NCI-H2081 (cell line): Measurements from ENCODE around the gene MYO1H.
"Not testable (repeated sequence)": the region's sequence is repeated elsewhere in the genome, so short reads cannot be mapped to it uniquely, and the experiment has no call there.

Source experiments
- DNase-seq, 2 experiments: peaks; one replicate each; lab custom pipeline; 2025; lab: John Stamatoyannopoulos, UW

The MYO1H gene

DNA sequence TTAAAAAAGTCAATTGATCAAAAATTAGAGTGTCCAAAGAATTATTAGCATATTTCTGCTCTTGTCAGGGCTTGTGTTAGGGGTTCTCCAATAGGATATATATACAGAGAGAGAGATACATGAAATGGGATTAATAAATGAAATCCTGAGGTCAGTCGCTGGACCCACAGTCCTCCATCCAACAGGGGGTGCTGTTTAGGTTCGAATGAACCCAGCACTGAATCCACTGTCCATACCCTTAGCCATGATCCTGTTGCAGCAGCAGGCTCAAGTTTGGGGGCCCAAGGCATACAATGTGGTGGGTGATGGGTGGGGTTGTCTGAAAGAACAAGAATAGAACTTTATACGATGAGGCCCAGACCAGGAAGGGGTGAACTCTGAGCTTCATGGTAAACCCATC lies 780 bp upstream of the MYO1H start:
- no peak for DNase-seq

DNA sequence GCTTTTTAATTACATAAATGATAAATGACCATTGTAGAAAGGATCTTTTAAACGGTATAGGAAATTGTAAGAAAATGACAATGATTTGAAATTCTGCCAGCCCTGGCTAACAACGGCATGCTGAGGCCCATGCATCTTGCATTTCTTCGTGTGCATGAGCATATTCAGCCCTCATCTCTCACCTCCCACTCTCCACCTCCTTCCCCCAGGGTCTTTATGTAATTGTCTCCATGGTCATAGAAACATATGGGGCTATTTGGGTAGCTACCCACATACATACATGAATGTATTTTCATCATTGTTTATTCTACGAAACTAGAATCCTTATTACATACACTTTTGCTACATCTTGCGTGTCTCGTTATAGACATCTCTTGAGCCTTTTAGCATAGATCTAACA lies 4.5 kb downstream of the MYO1H start:
- no peak for DNase-seq

DNA sequence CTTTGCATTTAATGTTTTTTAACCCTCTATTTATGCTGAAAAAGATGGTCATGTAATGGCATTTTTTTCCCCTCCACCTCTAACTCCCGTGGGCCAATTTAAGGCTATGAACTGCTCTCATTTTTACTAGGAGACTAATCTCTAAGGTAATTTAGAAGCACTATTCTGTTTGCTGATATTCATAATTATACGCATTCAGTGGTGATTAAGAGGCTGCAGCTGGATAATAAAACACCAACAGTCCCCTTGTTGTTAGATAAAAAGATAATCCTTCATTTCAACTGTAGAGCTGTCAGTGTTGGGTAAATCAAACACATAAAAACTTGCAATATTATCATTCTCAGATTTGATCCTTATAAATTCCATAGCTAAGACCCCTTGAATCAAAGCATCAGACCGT lies 8.9 kb downstream of the MYO1H start:
- DNase-seq = peak in 1 of 2 experiments; percentile 12

DNA sequence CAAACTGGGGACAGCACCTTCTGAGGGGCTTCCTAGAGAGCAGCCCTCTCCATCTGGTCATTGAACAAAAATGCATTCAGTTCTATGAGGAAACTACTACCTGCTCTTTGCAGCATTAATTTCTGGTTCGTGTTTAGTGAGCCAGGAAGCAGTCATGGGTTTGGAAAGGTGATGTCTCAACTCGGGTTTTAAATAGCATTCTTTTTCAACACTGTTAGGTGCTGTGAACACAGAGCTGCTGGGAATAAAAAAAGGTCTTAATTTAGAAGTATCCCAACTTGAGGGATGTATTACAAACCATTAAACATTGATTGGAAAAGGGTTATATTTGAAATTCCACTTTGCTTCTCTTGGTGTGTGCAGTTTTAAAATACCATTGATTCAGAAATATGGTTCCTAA lies 9.3 kb downstream of the MYO1H start:
- no peak for DNase-seq

DNA sequence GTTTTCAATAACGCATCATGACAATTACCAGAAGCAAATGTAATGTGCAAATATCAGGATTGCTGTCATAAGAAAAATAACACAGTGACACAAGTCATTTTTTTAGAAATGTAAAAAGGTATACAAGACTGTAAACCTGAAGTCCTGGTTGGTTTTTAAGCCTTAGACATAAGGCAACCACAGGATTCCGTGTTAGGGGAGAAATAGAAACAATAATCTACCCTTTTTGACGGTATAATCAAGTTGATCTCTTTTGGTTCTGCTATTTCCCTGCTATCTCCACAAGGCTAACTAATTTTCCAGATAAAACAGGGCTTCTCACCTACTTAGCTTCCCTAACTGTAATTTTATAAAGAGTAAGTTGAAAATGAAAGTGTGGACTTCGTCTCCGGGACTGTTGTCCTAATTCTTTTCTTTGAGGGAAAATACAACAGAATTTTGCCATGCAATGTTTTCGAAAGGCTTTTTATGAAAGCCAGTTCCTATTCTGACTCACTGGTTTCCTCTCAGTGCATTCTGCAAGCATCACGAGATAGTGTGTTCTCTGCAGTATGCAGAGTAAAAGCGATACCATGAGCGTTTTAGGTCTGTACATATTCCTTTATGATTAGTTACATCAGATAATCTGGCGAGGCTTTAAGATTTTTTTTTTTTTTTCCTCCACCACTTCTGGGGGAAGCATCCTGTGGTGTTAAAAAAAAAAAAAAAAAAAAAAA lies 10.6 kb downstream of the MYO1H start:
- DNase-seq = no peak

DNA sequence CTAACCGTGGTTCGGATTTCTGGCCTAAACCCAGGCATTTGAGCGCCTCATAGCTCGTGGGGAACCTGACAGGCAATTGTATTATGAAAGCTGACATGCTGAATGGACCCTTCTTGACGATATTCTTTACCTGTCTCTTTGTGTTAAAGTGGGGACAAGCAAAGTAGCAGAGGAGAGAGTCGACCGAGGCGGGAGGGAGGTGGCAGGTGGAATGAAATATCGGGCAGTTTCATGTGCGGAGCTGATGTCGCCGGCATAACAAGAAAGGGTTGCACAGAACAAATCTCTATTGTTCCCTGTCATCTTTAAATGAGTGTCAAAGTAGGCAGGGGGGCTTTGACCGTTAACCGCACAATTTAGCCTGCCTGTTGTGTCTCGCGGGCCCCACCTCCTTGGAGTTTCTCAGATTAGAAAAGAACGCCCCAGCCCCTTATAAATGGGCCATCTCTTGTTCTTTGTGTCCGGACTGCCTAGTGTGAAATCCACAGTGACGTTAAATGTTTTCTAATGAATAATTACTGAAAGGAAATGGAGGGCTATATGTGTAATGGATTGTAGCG lies 11.5 kb downstream of the MYO1H start:
- DNase-seq = no peak

DNA sequence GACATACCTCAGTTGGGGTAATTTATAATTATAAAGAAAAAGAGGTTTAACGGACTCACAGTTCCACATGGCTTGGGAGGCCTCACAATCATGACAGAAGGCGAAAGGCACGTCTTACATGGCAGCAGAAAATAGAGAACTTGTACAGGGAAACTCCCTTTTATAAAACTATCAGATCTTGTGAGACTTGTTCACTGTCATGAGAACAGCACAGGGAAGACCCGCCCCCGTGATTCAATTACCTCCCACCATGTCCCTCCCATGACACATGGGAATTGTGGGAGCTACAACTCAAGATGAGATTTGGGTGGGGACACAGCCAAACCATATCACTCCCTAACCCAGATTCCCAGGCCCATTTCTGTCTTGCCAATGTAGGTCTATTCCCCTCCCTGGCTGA lies 22.1 kb downstream of the MYO1H start:
- DNase-seq = no peak

DNA sequence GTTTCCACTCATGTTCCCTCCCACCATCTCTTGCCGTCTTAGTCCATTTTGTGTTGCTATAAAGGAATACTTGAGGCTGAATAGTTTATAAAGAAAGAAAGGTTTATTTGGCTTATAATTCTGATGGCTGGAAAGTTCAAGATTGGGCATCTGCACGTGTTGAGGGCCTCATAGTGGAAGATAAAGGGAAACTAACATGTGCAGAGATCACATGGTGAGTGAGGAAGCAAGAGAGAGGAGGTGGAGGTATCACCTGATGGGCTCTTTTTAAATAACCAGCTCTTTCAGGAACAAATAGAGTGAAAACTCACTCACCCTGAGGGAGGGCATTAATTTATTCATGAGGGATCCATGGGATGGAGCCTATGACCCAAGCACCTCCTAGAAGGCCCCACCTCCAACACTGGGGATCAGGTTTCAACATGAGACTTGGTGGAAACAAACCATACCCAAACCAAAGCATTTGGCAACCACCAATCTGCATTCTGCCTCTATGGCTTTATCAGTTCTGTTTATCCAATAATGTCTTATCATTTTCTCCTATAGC lies 29.5 kb downstream of the MYO1H start:
- no peak for DNase-seq

DNA sequence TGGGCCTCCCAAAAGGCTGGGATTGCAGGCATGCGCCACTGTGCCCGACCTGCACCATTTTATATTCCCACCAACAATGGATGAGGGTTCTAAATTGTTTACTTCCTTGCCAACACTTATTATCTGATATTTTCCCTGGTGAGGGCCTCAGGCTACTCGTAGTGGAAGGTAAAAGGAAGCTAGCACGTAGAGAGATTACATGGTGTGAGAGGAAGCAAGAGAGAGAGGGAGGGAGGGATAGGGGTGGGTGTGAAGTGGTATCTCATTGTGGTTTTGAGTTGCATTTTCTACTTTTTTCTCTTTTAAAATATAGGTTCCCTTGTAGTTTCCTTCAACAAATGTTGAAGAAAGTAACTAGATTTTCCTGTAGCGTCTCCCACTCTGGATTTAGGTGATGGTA lies 30.9 kb downstream of the MYO1H start:
- DNase-seq = peak; percentile 11 to 34

DNA sequence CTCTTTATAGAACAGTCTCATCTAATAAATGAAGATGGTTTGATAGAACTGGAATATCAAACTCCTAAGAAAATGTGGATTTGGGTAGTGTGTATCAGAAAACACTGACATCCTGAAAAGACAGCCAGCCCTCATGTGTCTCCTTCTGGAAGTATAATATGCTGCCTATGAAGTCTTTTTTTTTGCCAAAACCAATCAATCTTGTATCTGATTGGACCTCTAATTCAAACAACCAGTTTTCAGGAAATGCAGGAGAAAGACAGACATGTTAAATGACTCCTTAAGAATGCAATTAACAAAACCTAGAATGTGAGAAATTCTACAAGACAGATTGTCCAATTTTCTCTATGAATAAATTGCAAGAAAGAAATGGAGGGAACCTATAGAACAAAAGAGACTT lies 34.3 kb downstream of the MYO1H start:
- DNase-seq = no peak

DNA sequence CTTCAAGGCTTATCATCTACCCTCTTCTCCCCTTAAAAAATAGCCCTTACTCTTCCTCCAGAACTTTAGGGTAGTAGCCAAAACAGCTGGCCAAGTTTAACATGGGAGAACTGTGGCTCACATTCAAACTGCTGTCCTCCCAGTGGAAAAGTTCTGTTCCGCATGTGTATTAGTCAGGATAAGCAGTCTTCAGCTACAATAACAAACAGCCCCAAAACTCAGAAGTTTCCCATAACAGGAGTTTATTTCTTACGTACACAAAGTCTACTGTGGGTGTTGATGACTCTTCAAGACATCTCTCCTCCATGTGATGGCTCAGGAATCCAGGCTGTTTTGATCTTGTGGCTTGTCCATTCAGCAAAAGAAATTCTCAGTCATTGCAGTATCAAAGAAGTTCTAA lies 35.5 kb downstream of the MYO1H start:
- no peak for DNase-seq

DNA sequence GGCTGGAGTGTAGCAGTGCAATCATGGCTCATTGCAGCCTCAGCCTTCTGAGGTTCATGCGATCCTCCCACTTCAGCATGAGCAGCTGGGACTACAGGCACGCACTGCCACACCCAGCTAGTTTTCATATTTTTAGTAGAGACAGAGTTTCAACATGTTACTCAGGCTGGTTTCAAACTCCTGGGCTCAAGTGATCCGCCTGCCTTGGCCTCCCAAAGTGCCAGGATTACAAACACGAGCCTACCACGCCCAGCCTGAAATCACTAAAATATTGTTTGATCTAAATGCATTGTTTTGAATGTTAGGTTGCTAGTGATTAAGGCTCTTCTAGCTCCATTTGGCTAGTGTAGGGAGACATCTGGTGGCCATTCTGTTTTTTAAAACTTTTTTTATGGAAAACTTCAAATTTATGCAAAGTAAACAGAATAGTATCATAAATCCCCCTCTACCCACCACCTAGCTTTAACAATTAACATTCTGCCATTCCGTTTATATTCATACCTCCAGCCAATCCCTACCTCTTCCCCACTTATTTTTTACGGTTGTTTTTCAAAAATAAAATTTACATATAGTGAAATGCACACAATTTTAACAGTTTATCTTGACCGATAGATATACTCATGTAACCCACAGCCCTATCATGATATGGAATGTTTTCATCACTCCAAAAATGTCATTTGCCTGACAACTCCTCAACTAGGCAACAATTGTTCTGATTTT lies 37.8 kb downstream of the MYO1H start:
- DNase-seq = peak; percentile 39 to 56

DNA sequence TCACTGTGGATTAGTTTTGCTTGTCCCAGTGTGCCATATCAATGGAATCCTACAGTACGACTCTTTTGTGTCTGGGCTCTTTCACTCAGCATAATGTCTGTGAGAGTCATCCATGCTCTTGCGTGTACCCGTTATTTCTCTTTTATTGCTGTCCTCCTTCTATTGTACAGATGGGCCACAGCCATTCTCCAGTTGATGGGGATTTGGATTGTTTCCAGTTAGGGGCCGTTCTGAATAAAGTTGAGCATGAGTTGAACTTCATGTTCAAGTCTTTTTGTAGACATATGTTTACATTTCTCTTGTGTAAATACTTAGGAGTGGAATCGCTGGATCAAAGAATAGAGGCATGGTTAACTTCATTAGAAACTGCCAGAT lies 38.3 kb downstream of the MYO1H start:
- DNase-seq = no peak

DNA sequence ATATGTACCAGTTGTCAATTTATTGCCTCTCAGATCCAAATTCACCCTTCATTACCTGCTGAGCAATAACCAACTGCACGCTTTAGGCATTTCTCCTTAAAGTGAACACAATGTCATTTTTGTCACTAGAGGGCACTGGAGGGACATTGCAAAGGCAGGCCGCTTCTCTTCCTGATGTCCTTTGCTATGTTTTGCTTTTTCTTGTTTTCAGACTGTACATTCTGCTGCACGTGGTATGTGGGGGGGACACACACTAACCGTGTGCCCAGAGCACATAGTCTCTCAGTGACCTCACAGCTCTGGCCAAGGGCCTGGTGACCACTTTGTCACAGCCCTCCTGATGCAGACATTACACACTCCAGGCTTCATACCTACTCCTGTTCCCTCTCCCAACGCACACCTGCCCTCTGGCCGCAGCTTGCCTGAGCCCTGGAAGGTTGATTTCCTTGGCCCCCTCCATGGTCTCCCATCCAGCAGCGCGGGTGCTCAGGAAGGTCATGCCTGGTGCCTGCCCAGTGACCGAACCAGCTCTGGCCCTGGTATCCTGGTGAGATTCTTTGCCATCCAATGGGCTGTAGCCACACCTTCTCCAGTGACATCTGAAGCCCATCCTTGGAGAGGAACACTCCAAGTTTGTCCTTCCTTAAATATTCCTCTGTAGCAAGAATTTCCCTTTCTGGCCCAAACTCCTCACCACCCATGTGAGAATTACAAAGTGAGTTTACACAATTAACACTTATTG lies 39.9 kb downstream of the MYO1H start:
- peak; percentile 41 to 50 for DNase-seq

DNA sequence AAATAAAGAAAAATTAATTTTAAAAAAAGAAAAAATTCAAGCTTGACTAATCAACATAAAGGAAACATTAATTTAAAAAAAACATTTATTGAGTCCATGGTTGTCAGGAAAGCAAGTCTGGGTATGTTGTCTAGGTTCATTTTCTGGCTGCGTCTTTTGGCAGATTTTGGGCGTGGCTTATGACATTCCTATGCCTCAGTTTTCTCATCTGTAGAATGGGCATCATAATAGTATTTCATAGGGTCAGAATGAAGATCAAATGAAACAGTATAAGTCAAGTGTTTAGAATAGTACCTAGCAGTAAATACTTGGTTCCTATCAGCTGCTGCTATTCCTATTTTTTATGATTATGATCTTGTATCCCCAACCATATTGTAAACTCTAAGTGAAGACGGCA lies 40.5 kb downstream of the MYO1H start:
- no peak for DNase-seq

DNA sequence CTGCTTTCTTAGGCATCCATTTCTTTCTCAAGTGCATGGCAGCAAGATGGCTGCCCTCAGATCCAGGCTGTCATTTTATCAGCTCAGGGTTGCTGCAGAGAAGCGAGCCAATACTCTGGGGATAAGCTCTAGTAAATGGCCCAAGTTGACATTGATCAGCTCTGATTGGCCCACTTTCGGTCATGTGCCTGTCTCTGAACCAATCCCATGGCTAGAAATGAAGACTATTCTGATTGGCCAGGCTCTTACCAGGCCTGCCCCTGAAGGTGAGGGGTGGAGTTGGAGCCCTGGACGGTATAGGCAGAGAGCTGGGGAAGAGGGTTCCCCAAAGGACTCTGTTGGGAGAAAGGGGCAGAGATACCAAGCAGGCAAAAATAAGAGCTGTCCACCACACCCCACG lies 41.4 kb downstream of the MYO1H start:
- no peak for DNase-seq

DNA sequence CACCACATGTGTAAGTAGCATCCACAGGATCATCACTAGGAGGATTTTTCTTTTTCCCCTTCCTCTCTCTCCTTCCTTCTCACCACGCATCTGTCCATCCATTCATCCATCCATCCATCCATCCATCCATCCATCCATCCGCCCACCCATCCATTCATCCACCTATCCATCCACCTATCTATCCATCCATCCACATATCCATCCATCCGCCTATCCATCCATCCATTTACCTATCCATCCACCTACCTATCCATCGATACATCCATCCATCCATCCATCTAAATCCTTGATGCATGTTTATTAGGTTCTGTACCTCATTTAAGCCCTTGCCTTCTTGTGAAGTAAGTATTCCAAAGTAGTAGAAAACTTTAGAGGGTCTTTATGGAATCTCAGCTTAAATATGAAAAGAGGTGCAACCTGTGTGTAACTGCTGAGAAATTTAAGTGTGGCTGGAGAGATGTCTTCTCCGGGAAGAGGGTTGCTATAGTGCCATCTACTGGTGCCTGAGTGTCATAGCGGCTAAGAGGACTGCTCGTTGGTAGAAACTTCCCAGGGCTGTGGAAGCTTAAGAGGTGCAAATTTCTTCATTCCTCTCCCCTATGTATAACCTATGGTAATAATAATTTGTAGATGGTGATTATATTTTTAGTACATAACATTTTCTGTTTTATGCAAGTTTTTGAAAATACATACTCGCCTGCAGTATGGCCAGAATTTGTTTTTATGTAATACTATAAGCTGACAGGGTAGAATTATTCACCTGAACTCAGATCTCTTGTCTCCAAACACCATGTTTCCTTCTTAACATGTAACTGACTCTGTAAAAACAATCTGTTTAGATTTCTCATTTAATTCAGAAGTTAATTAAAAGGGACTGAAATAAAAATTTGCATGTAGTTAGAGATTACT lies 46.0 kb downstream of the MYO1H start:
- peak; percentile 55 to 62 for DNase-seq

DNA sequence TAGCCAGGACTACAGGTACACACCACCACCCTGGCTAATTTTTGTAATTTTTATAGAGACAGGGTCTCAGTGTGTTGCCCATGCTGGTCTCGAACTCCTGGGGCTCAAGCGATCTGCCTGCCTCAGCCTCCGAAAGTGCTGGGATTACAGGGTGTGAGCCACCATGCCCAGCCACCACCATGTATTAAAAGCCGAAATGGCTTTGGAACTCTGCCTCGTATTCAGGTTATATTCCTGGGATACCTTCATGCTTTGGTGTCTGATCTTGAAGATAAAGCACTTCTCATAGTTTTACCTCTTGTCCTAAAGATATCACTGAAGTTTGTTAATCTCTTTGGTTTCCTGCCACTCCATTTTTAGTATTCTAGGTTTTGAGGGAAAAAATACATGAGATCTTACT lies 47.2 kb downstream of the MYO1H start:
- no peak for DNase-seq

DNA sequence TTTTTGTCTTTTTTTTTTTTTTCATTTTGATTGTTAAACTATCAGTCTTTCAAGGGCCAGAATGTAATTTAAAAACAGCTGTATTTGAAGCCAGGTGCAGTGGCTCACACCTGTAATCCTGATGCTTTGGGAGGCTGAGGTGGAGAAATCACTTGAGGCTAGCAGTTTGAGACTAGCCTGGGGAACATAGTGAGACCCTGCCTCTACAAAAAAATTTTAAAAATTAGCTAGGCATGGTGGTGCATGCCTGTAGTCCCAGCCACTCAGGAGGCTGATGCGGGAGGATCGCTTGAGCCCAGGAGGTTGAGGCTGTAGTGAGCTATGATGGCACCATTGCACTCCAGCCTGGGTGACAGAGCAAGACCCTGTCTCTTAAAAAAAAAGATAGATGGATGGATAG lies 57.1 kb downstream of the MYO1H start:
- not testable (repeated sequence) for DNase-seq

DNA sequence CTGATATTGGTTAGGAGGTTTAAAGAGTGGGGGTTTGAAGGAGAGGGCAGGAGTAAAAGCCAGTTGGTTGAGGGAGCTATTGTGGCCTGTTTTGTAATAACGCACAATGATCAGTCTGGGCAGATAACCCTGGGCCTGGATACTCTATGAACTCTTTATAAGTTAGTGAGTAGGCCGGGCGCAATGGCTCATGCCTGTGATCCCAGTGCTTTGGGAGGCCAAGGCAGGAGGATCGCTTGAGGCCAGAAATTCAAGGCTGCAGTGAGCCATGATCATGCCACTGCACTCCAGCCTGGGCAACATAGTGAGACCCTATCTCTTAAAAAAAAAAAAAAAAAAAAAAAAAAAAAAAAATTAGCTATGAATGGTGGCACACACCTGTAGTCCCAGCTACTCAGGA lies 58.4 kb downstream of the MYO1H start:
- DNase-seq = not testable (repeated sequence)

DNA sequence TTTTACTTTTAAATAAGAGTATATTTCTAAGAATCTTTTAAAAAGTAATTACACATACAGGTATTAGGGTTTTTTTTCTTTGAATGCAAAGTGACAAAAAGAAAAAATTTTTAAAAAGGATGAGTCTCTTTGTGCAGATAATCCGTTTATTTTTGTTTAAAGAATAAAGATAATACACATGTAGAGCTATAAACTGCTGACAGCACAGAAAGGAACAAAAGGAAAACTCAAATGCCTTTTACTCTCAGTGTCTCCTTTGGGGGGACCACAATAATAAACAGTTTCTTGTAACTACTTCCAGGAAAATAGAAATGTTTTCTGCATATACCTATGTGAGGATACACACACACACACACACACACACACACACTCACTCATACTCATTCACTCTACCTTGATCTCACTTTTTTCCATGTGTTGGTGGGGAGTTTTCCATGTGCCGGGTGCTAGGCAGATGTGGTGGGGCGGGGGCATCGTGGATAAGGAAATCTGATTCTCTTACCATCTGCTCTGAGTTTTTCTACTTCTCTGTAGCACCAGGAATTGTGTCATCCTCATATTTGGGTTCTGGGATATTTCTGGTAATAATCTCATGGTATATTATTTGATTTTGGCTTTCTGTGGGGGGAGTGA lies 71.3 kb downstream of the MYO1H start:
- DNase-seq = no peak
